ENCODE results near the gene VILL.
A peak's percentile ranks its signal among the peaks of the same experiment; 100 is the strongest.
"Not testable (repeated sequence)": the region's sequence is repeated elsewhere in the genome, so short reads cannot be mapped to it uniquely, and the experiment has no call there.

The VILL gene

GRCh38 chr3:38030126-38031021 lies 39.8 kb downstream of the VILL start:
- Mint-ChIP-seq H3K36me3 (ENCODE audit: low read depth) (no peaks in the 10 kb centered on the region), H3K27me3 (ENCODE audit: low read depth, poor library complexity) (peaks cover 83% of the 10 kb centered on the region), H3K9me3 (no peaks in the 10 kb centered on the region), H3K27ac (no peak overlapping the region), H3K4me3 (peak overlapping the region; percentile 70), H3K4me1 (peaks cover 11% of the 10 kb centered on the region)
- no peak for TF ChIP-seq CTCF (IDR thresholded peaks at IDR 0.05)
- DNase-seq: no peak

- Mint-ChIP-seq H3K27me3 (ENCODE audit: low read depth, poor library complexity) (peaks cover 82% of the 10 kb centered on the region), H3K36me3 (ENCODE audit: low read depth) (no peaks in the 10 kb centered on the region), H3K4me1 (peaks cover 6% of the 10 kb centered on the region), H3K27ac (no peak overlapping the region), H3K4me3 (peak overlapping the region; percentile 66), H3K9me3 (no peaks in the 10 kb centered on the region)
- no peak for TF ChIP-seq CTCF (IDR thresholded peaks at IDR 0.05)
- DNase-seq: no peak
Measured at GRCh38 chr3:38031022-38031994, 40.7 kb downstream of the VILL start.

GRCh38 chr3:38032328-38032865 lies 41.8 kb downstream of the VILL start:
- no peak for DNase-seq
- H3K9me3 Mint-ChIP-seq: no peaks in the 10 kb centered on the region

GRCh38 chr3:38033586-38033985 lies 43.0 kb downstream of the VILL start:
- not testable (repeated sequence) for H3K27ac Mint-ChIP-seq; H3K4me3 Mint-ChIP-seq; DNase-seq; H3K9me3 Mint-ChIP-seq; H3K36me3 Mint-ChIP-seq (ENCODE audit: low read depth)
- H3K4me1 Mint-ChIP-seq: peaks cover 20% of the 10 kb centered on the region
- peaks cover 68% of the 10 kb centered on the region for H3K27me3 Mint-ChIP-seq (ENCODE audit: low read depth, poor library complexity)

More at GRCh38 chr3:38032328-38032865, 41.8 kb downstream of the VILL start:
- peaks cover 71% of the 10 kb centered on the region for H3K27me3 Mint-ChIP-seq (ENCODE audit: low read depth, poor library complexity)
- H3K4me3 Mint-ChIP-seq: no peak overlapping the region
- no peaks in the 10 kb centered on the region for H3K36me3 Mint-ChIP-seq (ENCODE audit: low read depth)
- TF ChIP-seq CTCF (IDR thresholded peaks at IDR 0.05): no peak
- peaks cover 17% of the 10 kb centered on the region for H3K4me1 Mint-ChIP-seq
- no peak overlapping the region for H3K27ac Mint-ChIP-seq

- H3K9me3 Mint-ChIP-seq; H3K4me3 Mint-ChIP-seq; DNase-seq; H3K36me3 Mint-ChIP-seq (ENCODE audit: low read depth); H3K27ac Mint-ChIP-seq: not testable (repeated sequence)
- H3K27me3 Mint-ChIP-seq (ENCODE audit: low read depth, poor library complexity): peaks cover 70% of the 10 kb centered on the region
- H3K4me1 Mint-ChIP-seq: peaks cover 24% of the 10 kb centered on the region
Measured at GRCh38 chr3:38034335-38034734, 43.7 kb downstream of the VILL start.

- Mint-ChIP-seq H3K9me3 (no peaks in the 10 kb centered on the region), H3K4me1 (peaks cover 29% of the 10 kb centered on the region), H3K27ac (no peak overlapping the region), H3K27me3 (ENCODE audit: low read depth, poor library complexity) (peaks cover 74% of the 10 kb centered on the region), H3K36me3 (ENCODE audit: low read depth) (no peaks in the 10 kb centered on the region), H3K4me3 (no peak overlapping the region)
- no peak for DNase-seq
- TF ChIP-seq CTCF (IDR thresholded peaks at IDR 0.05): no peak
Measured at GRCh38 chr3:38036286-38036685, 45.7 kb downstream of the VILL start.
